A549 (cell line): Measurements from ENCODE around the gene IVD.

Source experiments
- HOXA7 ChIP-seq: fragments of 250-450 bp; sonication (Bioruptor Pico); IDR thresholded peaks from 2 replicates; pipeline ENCODE4 v1.5.0; 2020; ENCODE audit warnings: mild to moderate bottlenecking, moderate library complexity
- REST ChIP-seq: fragments of 200-600 bp; sonication (generic); IDR thresholded peaks from 2 replicates; pipeline ENCODE4 v1.6.1; 2016; ENCODE audit warnings: antibody characterized with exemption, mild to moderate bottlenecking, moderate library complexity
- RFX5 ChIP-seq: fragments of 450-650 bp; IDR thresholded peaks from 2 replicates; pipeline ENCODE4 v1.7.1; 2014; ENCODE audit warnings: antibody characterized with exemption, mild to moderate bottlenecking, moderate library complexity
- TF ChIP-seq, protein P1 (sequence below): fragments of >200 bp; sonication (Bioruptor Twin); formaldehyde crosslinking; IDR thresholded peaks from 2 replicates; pipeline ENCODE4 v1.6.1; 2016

GRCh38 chr15:40409366-40409765, 3.8 kb downstream of the IVD start:
- TF ChIP-seq, protein P1, sequence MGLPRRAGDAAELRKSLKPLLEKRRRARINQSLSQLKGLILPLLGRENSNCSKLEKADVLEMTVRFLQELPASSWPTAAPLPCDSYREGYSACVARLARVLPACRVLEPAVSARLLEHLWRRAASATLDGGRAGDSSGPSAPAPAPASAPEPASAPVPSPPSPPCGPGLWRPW, result no peak
- no peak for TF ChIP-seq RFX5
- TF ChIP-seq REST, result no peak
- no peak for TF ChIP-seq HOXA7
